HepG2 (cell line): ENCODE data around the gene EXOSC7. TPM values are rescaled to one million over a fixed set of nuclear protein-coding genes. Genes with fewer than 3 reads are reported as not detected.
A peak's percentile ranks its signal among the peaks of the same experiment; 100 is the strongest.

ENCODE experiments used
- ATAC-seq: fragments of 200-7000 bp; cut with Tn5 transposase; 3 replicates; pipeline ENCODE4 v1.9.1; 2020; ENCODE audit warnings: mild to moderate bottlenecking, moderate library complexity
- BruUV-seq: library from RNA; stranded (reverse); fragments of 400-500 nt; replicated peaks from 2 replicates; lab custom pipeline; 2021; lab: Mats Ljungman, UMichigan
- CTCF ChIA-PET: fragments of 300-600 bp; formaldehyde crosslinking; extraction: SDS; loops from one replicate; lab custom pipeline; 2021; ENCODE audit warnings: low total read pairs, inconsistent platforms, low intra/inter-chr PET ratio; lab: Yijun Ruan, JAX
- POLR2A ChIA-PET: fragments of 350-600 bp; sonication (Branson Sonifier 250); formaldehyde crosslinking; loops from one replicate; lab custom pipeline; 2020; ENCODE audit warnings: antibody characterized with exemption, inconsistent platforms; lab: Yijun Ruan, JAX
- DNase-seq: peaks from one replicate; pipeline ENCODE4 v3.0.0-alpha.2; 2015; ENCODE audit warnings: low spot score
- FAIRE-seq: peaks from 3 replicates; lab custom pipeline; 2011; peaks lifted over from hg19 to GRCh38; lab: Jason Lieb, UNC
- H2AFZ ChIP-seq: one replicate; pipeline ENCODE4 v1.6.1; 2011; ENCODE audit warnings: low read length, inconsistent platforms
- H3K27ac ChIP-seq: fragments of 300-600 bp; 3 replicates; pipeline ENCODE4 v1.8.0; 2011; ENCODE audit warnings: mixed run types, mild to moderate bottlenecking, mixed read lengths, low read length, inconsistent platforms; ENCODE audit not compliant: insufficient read depth; ENCODE audit errors: extremely low read length
- H3K27me3 ChIP-seq, 2 experiments: fragments of 200-600 bp in 1 of 2; 2 replicates in 1 of 2; 3 replicates in 1 of 2; pipeline versions ENCODE4 v1.6.0 to v1.8.0; 2011; ENCODE audit warnings: low read length in 2 of 2, mild to moderate bottlenecking in 2 of 2, moderate library complexity in 2 of 2, inconsistent platforms in 1 of 2; ENCODE audit not compliant: insufficient read depth in 2 of 2, control insufficient read depth in 1 of 2
- H3K36me3 ChIP-seq, 2 experiments: fragments of 200-600 bp in 1 of 2; replicated peaks in 1 of 2; 2 replicates in 1 of 2; 3 replicates in 1 of 2; pipeline versions ENCODE4 v1.5.1 to v1.8.0; 2011; ENCODE audit warnings: low read length in 2 of 2, inconsistent platforms in 1 of 2; ENCODE audit not compliant: insufficient read depth in 2 of 2, control insufficient read depth in 1 of 2
- H3K4me1 ChIP-seq: 2 replicates; pipeline ENCODE4 v1.5.1; 2012; ENCODE audit warnings: low read length, inconsistent platforms; ENCODE audit not compliant: insufficient read depth
- H3K4me2 ChIP-seq: 2 replicates; pipeline ENCODE4 v1.6.0; 2011; ENCODE audit warnings: low read depth, low read length, inconsistent platforms
- H3K4me3 ChIP-seq, 3 experiments: fragments of 200-600 bp in 1 of 3; sonication (generic), shearing (Covaris generic) in 1 of 3; replicated peaks in 1 of 3; 2 replicates each; pipeline ENCODE4 v1.5.1; 2011 to 2016; ENCODE audit warnings: low read length in 3 of 3, inconsistent platforms in 2 of 3, low read depth in 2 of 3, mild to moderate bottlenecking in 2 of 3, control low read depth in 1 of 3, mixed read lengths in 1 of 3; ENCODE audit not compliant: insufficient read depth in 1 of 3
- H3K79me2 ChIP-seq: one replicate; pipeline ENCODE4 v1.6.1; 2011; ENCODE audit warnings: low read length, inconsistent platforms; ENCODE audit not compliant: insufficient read depth
- H3K9ac ChIP-seq: 2 replicates; pipeline ENCODE4 v1.6.0; 2011; ENCODE audit warnings: mild to moderate bottlenecking, low read depth, low read length, inconsistent platforms; ENCODE audit not compliant: insufficient read depth
- H3K9me3 ChIP-seq: 2 replicates; pipeline ENCODE4 v1.5.1; 2012; ENCODE audit warnings: mild to moderate bottlenecking, low read length
- H4K20me1 ChIP-seq: 2 replicates; pipeline ENCODE4 v1.6.0; 2011; ENCODE audit warnings: inconsistent platforms, mild to moderate bottlenecking, low read length, moderate library complexity; ENCODE audit not compliant: insufficient read depth
- AFF4 ChIP-seq: sonication (generic); formaldehyde crosslinking; IDR thresholded peaks from 2 replicates; pipeline ENCODE4 v1.4.0; 2020; ENCODE audit warnings: missing genetic modification reagents
- ATF3 ChIP-seq: sonication (generic); formaldehyde crosslinking; IDR thresholded peaks from 2 replicates; pipeline ENCODE4 v1.4.0; 2020; ENCODE audit warnings: missing genetic modification reagents
- CHD2 ChIP-seq: IDR thresholded peaks from 2 replicates; pipeline ENCODE4 v1.6.1; 2011; ENCODE audit warnings: low read depth, low read length, improper control_type of control experiment
- MYC ChIP-seq: sonication (generic); formaldehyde crosslinking; IDR thresholded peaks from 2 replicates; pipeline ENCODE4 v1.9.0; 2021; ENCODE audit warnings: missing genetic modification reagents, borderline replicate concordance
- NCOR1 ChIP-seq: fragments of 200-600 bp; sonication (generic); IDR thresholded peaks from 2 replicates; pipeline ENCODE4 v1.7.0; 2017; ENCODE audit warnings: antibody characterized with exemption, low read length, borderline replicate concordance
- NFKB2 ChIP-seq: sonication (generic); formaldehyde crosslinking; IDR thresholded peaks from 2 replicates; pipeline ENCODE4 v1.4.0; 2020; ENCODE audit warnings: missing genetic modification reagents, borderline replicate concordance
- NPAS2 ChIP-seq: sonication (generic); formaldehyde crosslinking; IDR thresholded peaks from 2 replicates; pipeline ENCODE4 v1.8.0; 2022; ENCODE audit warnings: mild to moderate bottlenecking, missing genetic modification reagents, borderline replicate concordance
- NR2C2 ChIP-seq: sonication (generic); formaldehyde crosslinking; IDR thresholded peaks from 2 replicates; pipeline ENCODE4 v1.4.0; 2020; ENCODE audit warnings: missing genetic modification reagents, mild to moderate bottlenecking, moderate library complexity, borderline replicate concordance
- PRDM4 ChIP-seq: sonication (generic); formaldehyde crosslinking; IDR thresholded peaks from 2 replicates; pipeline ENCODE4 v1.9.0; 2021; ENCODE audit warnings: missing genetic modification reagents, borderline replicate concordance
- SIN3A ChIP-seq: IDR thresholded peaks from 2 replicates; pipeline ENCODE4 v1.6.1; 2011; ENCODE audit warnings: low read depth, mild to moderate bottlenecking, control low read depth, low read length, borderline replicate concordance
- TP53 ChIP-seq: sonication (generic); formaldehyde crosslinking; conservative IDR thresholded peaks from 2 replicates; pipeline ENCODE4 v1.4.0; 2020; ENCODE audit warnings: missing genetic modification reagents
- XBP1 ChIP-seq: sonication (generic); formaldehyde crosslinking; IDR thresholded peaks from 2 replicates; pipeline ENCODE4 v1.5.0; 2020; ENCODE audit warnings: missing genetic modification reagents
- ZNF296 ChIP-seq: sonication (generic); formaldehyde crosslinking; conservative IDR thresholded peaks from 2 replicates; pipeline ENCODE4 v1.5.0; 2020; ENCODE audit warnings: mild to moderate bottlenecking, missing genetic modification reagents
- ZNF704 ChIP-seq: sonication (generic); formaldehyde crosslinking; IDR thresholded peaks from 2 replicates; pipeline ENCODE4 v1.8.1; 2023; ENCODE audit warnings: mild to moderate bottlenecking, inconsistent platforms, moderate library complexity, missing genetic modification reagents, borderline replicate concordance
- ZNF839 ChIP-seq: sonication (generic); formaldehyde crosslinking; IDR thresholded peaks from 2 replicates; pipeline ENCODE4 v1.4.0; 2020; ENCODE audit warnings: missing genetic modification reagents, mild to moderate bottlenecking, borderline replicate concordance
- WGBS: methylation state at CpG from one replicate; pipeline ENCODE4 v1.1.6; 2017; ENCODE audit warnings: low lambda C conversion rate; 5-methylcytosine and 5-hydroxymethylcytosine counted together
- in situ Hi-C: cut with HindIII; loops from 2 replicates; pipeline ENCODE4 v1.10.0; 2017; ENCODE audit warnings: low pct_unique_long_range_greater_than_20kb; ENCODE audit not compliant: extremely low pct_ligation_motif_present
- intact Hi-C: fragments of 100-400 bp; cut with micrococcal nuclease; formaldehyde crosslinking; loops from one replicate; pipeline ENCODE4 v1.10.0; 2022; ENCODE audit not compliant: unreplicated experiment
- polyA plus RNA-seq, 8 experiments: library from polyadenylated mRNA; depleted of rRNA in 3 of 8; stranded (reverse) in 7 of 8; unstranded in 1 of 8; fragments of >200 nt; fragmentation: Illumina TruSeq in 4 of 8; extraction: Trizol in 4 of 8; gene quantifications; 2 replicates each; pipeline versions ENCODE4 v1.2.1 to v1.2.3, GENCODE V29; 2011 to 2016; ENCODE audit warnings: low read depth in 4 of 8, missing spikeins in 1 of 8, mixed read lengths in 1 of 8; ENCODE audit not compliant: insufficient read depth in 1 of 8
- total RNA-seq, 5 experiments: library from RNA; depleted of rRNA; stranded (reverse); fragments of >200 nt; fragmentation: Illumina TruSeq; extraction: Trizol; gene quantifications; 2 replicates each; pipeline ENCODE4 v1.2.3, GENCODE V29; 2016; ENCODE audit warnings: low read depth in 1 of 5

The EXOSC7 gene
- total and polyA plus RNA-seq, 2 of the 13 experiments (the other 11 are each of a cell fraction or from before 2014, with no cell fraction given), result 68.3 to 74.7 TPM

- Histone ChIP-seq H3K9ac (peak overlapping the region; percentile 96; the same call in 1 of the 2 replicates), H3K36me3 (no peaks in the 10 kb centered on the region; a peak in 1 of 5 replicates), H3K4me2 (peak overlapping the region; percentile 88), H3K79me2 (peaks cover 77% of the 10 kb centered on the region), H3K4me1 (peaks cover 38% of the 10 kb centered on the region), H3K27ac (no peak overlapping the region), H3K4me3 (peak overlapping the region; percentile 100), H2AFZ (no peak overlapping the region), H3K9me3 (no peaks in the 10 kb centered on the region), H4K20me1 (no peaks in the 10 kb centered on the region), H3K27me3 (no peaks in the 10 kb centered on the region; a peak in 1 of 5 replicates)
- FAIRE-seq (no peak), DNase-seq (no peak), ATAC-seq (no peak)
- POLR2A ChIA-PET, result no interaction called here
- 65% methylated on average over 4 of the region's 4 CpGs for WGBS
- CTCF ChIA-PET, result no interaction called here
- in situ Hi-C loops (no loop called here), intact Hi-C loops (no loop called here)
- no TSS peak for BruUV-seq
- no peak for TF ChIP-seq NCOR1
- TF ChIP-seq NR2C2, result no peak
- no peak for TF ChIP-seq XBP1 (CRISPR knock-in tag)
- TF ChIP-seq ZNF704 (CRISPR knock-in tag), result no peak
- no peak for TF ChIP-seq TP53 (CRISPR knock-in tag)
- no peak for TF ChIP-seq ATF3 (CRISPR knock-in tag)
- TF ChIP-seq SIN3A, result no peak
- TF ChIP-seq CHD2, result no peak
- no peak for TF ChIP-seq PRDM4 (CRISPR knock-in tag)
- TF ChIP-seq MYC (CRISPR knock-in tag), result no peak
- no peak for TF ChIP-seq AFF4 (CRISPR knock-in tag)
- no peak for TF ChIP-seq NFKB2 (CRISPR knock-in tag)
- TF ChIP-seq NPAS2 (CRISPR knock-in tag), result no peak
- TF ChIP-seq ZNF296 (CRISPR knock-in tag), result no peak
- TF ChIP-seq ZNF839 (CRISPR knock-in tag), result no peak
These were observed 1.6 kb upstream of the EXOSC7 start for GRCh38 chr3:44974416-44974815.
